ENCODE results near the gene MAPK10.

DNA sequence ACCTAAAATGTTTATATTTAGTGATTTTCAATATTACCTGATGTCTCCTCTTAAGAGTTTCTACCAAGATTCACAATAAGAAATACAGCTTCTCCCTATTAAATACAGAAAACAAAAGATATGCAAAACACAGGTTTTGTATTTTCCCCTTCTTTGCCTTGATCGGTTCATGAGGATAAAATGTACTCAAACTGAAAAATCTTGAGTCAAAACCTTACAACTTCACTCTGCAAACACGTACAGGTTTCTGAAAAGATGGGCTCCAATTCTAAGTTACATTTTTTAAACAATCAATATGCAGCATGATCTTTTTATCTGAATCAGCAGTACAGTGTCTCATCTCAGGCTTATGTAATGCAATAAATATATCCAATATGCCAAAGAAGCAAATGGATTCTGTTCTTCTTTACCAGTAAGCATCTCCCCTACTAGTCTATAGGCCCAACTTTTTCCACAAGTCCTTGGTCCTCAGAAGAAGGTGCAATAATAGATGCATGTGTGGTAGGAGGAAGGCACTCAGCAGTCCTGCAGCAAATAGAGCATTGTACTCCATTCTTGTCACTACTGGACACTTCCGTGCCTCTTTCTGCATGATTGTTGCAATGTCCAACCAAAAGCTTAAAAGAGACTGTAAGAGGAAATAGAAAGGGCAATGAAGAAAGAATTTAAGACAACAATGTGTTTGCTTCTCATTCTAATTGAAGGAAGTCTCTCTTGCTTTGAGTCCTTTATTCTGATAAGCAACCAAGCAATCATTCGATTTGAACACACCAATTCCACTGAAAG, 3.2 kb downstream of the MAPK10 start:
- TF ChIP-seq TAF1 (IDR thresholded peaks at IDR 0.05; ENCODE audit: low read depth) (no peak), MAX (IDR thresholded peaks at IDR 0.05) (no peak)

Data from Ishikawa (cell line).